Endothelial cell of umbilical vein (primary cell): ENCODE measurements around the gene ALDH7A1.

Experiments used
- CTCF ChIP-seq, 2 donors: IDR thresholded peaks; 1 replicate in 1 of 2; 2 replicates in 1 of 2; pipeline ENCODE4 v1.5.1; 2011; ENCODE audit warnings: low read length in 2 of 2, mild to moderate bottlenecking in 2 of 2, moderate library complexity in 2 of 2, control low read depth in 1 of 2, inconsistent platforms in 1 of 2, low read depth in 1 of 2; ENCODE audit not compliant: insufficient read depth in 1 of 2; ENCODE audit errors: extremely low read depth in 1 of 2
- EZH2 ChIP-seq: IDR thresholded peaks from 2 replicates; pipeline ENCODE4 v1.6.1; 2012; ENCODE audit warnings: borderline replicate concordance, low read depth, mild to moderate bottlenecking, moderate library complexity, low read length, inconsistent platforms; ENCODE audit not compliant: severe bottlenecking
- FOS ChIP-seq: IDR thresholded peaks from 2 replicates; pipeline ENCODE4 v1.6.1; 2011; ENCODE audit warnings: mild to moderate bottlenecking, low read length, moderate library complexity, borderline replicate concordance; ENCODE audit not compliant: insufficient read depth
- JUN ChIP-seq: IDR thresholded peaks from 2 replicates; pipeline ENCODE4 v1.6.1; 2011; ENCODE audit warnings: borderline replicate concordance, low read depth; ENCODE audit not compliant: insufficient read length, insufficient read depth
- MYC ChIP-seq: IDR thresholded peaks from one replicate; pipeline ENCODE4 v1.6.1; 2011; ENCODE audit warnings: mild to moderate bottlenecking, low read depth, low read length
- POLR2A ChIP-seq: IDR thresholded peaks from 2 replicates; pipeline ENCODE4 v1.6.1; 2012; ENCODE audit warnings: low read depth, mild to moderate bottlenecking, control low read depth, low read length
- POLR2AphosphoS5 ChIP-seq: IDR thresholded peaks from 2 replicates; pipeline ENCODE4 v1.6.1; 2012; ENCODE audit warnings: low read depth, mild to moderate bottlenecking, control low read depth, low read length, moderate library complexity; ENCODE audit not compliant: insufficient read depth

- no peak for TF ChIP-seq CTCF (IDR thresholded peaks at IDR 0.05; ENCODE audit: extremely low read depth in 1 of 2, insufficient read depth in 1 of 2, low read depth in 1 of 2, low read length in 2 of 2)
- TF ChIP-seq POLR2A, result no peak
- no peak for TF ChIP-seq MYC
- no peak for TF ChIP-seq JUN
- TF ChIP-seq POLR2AphosphoS5, result no peak
- no peak for TF ChIP-seq EZH2
- no peak for TF ChIP-seq FOS
Observed at GRCh38 chr5:126511961-126512360, 83.1 kb downstream of the ALDH7A1 start.
